GM18508 (cell line): Measurements from ENCODE around the gene HS3ST4.

Experiments used
- ATAC-seq: cut with Tn5 transposase; IDR thresholded peaks from one replicate; pipeline ENCODE4 v1.9.1; 2021; ENCODE audit warnings: moderate number of reproducible peaks; ENCODE audit not compliant: insufficient read depth, unreplicated experiment

Gene HS3ST4

DNA sequence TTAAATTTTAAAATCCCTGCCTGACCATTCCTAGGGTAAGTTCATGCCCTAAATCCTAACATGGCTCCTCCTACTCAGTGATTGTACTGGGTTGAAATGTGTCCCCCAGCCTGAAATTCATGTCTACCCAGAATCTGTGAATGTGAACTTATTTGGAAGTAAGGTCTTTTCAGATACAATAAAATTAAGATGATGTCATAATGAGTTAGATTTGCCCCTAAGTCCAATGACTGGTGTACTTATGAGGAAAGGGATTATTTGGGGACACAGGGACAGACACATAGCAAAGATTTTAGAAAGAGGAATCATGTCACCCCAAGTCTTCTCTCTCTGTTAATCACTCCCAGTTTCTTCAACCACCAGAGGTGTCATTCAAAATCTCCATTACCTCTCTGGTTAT, 185.3 kb downstream of the HS3ST4 start:
- no peak for ATAC-seq

DNA sequence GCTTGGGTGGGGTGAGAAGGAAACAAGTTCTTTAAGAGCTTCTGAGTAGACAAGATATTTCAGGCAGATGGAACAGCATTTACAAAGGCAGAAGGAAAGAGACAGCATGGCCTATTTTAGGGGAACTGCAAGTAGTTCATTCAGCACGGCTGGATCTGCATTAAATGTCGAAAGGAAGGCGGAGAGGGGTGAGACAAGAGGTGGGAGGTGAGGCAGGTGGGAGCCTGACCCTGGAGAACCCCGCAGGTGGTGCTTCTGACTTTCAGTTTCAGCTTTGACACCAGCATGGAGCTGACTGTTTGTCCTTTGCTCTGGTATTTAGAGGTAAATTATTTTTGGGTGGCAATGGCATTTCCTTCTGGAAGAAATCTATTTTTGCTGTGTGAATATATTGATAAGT, 194.8 kb downstream of the HS3ST4 start:
- no peak for ATAC-seq

DNA sequence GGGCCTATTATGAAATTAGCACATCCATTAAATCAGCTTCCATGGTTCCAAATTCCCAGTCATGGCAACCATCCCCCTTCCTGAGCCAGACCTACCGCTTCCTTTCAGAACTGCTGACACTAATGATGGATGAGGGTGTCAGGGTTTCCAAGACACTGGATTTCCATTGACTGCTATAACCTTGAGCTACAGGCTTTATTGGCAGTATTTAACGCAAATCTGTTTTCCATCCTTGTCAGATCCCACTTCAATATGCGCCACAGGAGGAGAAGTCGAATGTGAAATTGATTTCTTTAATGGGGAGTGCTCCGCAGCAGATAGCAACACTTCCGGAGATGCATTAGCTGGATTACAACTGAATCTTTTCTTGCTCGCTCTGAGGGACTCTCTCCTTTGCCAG, 197.1 kb downstream of the HS3ST4 start:
- ATAC-seq = no peak

DNA sequence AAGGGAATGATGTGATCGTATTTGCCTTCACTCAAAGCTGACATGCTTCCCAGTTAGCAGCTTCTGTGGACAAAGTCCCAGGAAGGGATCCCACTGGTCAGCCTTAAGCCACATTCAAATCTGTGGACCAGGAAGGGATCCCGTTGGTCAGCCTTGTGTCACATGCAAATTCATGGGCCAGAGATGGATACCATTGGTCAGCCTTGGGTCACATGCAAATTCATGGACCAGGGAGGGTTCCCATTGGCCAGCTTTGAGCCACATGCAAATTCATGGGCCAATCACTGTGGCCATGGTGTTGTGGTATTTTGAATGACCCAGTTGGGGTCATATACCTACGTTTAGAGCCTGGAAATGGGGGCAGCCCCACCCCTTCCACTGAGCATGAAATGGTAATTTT, 201.6 kb downstream of the HS3ST4 start:
- ATAC-seq = no peak

DNA sequence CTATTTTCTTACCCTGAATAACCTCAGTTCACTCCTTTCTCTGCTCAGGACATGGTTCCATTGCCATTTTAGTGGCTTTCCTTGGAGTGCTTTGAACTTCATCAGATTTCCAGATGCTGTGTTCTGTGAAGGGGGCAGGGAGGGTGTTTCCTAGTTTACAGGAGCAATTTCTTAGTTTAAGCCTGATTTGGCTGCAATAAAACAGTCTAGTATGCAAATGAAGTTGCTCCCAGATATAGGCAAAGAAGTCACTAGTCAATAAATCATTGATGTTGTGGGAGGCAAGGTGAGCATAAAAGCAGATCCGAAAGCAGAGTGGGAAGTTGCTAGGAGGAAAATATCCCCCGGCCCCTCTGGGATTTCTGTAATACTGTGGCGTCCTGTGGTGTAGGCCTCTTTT, 202.3 kb downstream of the HS3ST4 start:
- no peak for ATAC-seq

DNA sequence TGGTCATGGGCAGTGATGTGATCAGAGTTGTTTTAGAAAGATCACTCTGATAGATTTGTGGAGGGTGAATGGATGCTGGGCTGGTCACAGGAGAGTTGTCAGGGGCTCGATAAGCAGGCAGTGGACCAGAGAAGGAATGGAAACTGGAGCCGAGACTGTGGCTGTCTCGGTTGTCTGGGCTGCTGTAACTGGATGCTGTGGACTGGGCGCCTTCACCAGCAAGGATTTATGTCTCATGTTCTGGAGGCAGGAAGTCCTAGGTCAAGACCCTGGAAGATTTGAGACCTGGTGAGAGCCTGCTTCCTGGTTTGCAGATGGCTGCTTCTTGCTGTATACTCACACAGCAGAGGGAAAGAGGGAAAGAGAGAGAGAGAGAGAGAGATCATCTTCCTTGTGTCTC, 203.6 kb downstream of the HS3ST4 start:
- ATAC-seq = no peak

DNA sequence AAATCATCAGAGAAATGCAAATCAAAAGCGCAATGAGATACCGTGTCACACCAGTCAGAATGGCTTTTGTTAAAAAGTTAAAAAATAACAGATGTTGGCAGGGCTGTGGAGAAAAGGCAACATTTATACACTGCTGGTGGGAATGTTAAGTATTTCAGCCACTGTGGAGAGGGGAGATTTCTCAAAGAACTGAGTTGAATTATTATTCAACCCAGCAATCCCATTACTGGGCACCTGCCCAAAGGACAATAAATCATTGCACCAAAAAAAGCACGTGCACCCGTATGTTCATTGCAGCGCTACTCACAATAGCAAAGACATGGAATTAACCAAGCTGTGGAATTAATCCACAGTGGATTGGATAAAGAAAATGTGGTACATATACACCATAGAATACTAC, 204.7 kb downstream of the HS3ST4 start:
- ATAC-seq = no peak

DNA sequence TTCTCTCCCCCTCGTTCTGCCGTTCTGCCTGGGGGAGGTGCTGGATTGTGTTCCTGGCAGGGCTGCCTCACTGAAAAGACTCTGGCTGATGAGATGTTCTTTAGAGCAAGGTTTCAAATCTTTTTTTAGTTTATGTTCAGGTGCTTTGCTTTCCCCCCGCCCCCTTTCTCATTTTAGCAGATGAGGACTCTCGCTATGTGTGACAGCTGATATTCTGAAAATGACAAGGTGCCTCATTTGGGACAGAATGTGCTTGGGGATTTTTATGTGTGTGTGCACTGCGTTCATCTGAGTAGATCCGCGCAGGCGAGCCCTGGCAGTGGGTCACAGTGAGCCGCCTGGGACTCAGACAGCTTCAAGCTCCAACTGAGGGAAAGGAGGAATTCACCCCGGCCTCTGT, 205.9 kb downstream of the HS3ST4 start:
- no peak for ATAC-seq

DNA sequence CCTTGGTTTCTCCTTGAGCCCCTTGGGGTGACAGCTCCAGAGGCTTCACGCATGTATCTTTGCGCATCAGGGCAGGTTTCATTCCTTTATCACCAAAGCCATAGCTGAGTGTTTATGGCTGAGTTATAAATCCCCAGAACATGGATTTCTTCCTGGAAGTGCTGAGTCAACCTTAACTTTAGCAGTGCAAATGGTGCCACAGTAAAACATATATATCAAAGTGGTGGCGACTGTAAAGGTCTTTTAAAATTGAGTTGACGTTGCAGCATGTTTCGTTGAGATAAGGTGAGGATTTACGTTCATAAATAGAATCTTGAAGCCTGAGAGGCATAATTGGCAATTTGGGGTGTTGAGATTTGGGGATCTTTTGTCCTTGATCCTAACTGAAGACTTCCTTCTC, 214.1 kb downstream of the HS3ST4 start:
- ATAC-seq = no peak

DNA sequence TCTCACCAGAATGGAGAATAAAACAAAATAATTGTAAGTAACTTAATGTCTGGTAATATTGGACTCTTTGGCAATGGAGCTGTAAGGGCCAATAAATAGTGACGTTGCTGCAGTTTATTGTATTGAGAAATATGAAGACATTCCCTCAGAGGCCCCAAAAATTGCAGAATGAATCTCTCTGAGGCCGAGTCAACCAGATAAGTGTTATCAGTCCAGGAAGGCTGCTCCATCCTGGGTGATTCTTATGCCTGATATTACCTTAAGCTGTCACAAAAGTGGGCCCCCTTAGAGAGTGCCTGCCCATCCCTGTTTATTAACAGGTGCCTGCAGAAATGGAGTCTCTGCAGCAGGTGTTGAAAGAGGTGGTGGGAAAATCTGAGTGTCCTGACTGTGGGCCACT, 219.2 kb downstream of the HS3ST4 start:
- no peak for ATAC-seq

DNA sequence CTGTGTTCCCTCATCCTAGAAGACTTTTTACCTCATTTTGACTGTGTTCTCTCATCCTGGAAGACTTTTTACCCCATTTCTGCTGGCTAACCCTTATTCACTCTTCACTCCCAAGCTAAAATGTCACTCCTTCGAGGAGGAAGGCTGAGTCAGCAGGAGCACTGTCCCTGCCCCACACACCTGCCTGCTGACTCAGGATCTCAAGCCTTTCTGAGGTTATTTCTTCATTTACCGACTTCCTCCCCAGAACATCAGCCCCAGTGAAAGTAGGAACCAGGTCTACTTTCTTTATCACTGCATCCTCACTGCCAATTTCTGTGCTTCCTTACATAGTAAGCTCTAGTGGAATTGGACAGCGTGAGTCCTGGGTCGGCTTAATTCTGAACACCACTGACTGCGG, 220.6 kb downstream of the HS3ST4 start:
- no peak for ATAC-seq

DNA sequence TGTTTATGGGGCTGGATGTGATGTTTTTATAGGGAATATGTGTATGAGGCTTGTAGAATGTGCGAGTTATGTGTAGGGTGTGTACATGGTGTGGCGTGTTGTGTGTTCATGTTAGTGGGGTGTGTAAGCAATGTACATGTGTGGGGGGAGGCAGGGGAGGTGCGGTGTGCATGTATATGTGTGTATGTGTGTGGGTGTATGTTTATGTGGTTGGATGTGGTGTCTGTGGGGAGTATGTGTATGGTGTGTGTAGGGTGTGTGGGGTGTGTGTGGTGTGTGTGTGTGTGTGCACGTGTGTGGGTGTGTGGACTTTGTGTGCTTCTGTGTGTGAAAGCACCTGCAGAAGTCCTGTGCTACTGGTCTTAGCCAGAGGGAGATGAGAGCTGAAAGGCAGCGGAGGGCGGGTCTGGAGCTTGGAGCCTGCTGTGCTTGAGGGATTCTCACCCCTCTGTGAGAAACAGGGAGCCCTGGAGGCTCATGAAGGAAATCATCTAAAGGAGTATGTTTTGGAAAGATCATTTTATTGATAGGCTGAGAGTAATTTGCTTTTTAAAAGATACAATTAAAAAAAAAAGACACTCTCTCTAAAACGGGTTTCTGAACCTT, 222.7 kb downstream of the HS3ST4 start:
- no peak for ATAC-seq

DNA sequence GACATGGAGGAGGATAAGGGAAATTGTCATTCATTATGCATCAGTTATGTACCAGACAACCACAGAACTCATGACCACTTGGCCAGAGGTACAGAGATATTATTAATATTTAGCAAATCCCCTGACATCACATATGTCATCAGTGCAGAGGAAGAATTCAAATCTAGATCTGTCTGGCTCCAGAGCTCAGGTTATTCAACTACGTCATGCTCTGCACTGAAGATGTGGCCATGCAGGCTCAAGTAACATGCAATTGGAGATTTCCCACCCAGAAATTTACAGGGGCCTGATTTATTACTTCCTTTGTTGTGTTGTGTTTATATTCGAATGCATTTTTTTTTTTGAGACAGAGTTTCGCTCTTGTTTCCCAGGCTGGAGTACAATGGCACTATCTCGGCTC, 224.3 kb downstream of the HS3ST4 start:
- no peak for ATAC-seq

DNA sequence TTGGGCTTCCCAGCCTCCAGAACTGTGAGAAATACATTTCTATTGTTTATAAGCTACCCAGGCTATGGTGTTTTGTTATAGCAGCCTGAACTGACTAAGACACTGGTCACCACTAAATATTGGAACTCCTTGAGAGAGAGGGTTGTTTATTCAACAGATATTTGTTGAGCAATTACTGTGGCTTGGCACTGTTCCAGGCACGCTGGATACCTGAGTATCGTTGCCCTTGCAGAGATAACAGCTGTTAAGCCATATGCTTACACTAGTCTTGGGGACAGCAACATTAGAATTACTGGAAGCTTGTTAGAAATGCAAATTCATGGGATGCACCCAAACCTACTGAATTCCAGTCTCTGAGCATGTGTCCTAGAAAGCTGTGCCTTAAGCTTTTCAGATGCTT, 230.7 kb downstream of the HS3ST4 start:
- ATAC-seq = no peak

DNA sequence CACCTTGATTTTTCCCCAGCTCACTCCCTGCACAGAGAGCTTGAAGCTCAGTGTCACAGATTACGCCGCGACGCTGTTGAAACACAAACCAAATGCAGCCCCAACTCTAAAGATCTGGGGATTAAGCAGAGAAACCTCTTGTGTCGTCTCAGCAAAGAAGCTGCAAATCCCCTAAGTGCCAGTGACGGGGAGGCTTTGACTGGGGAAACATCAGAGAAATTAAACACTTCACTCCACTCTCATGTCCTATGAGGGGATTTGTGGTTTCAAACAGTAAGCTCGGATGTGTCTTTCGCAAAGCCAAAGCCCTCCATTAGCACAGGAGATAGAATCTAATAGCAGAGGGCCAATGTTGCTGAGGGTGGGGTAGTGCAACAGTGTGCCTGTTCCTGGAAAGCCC, 233.7 kb downstream of the HS3ST4 start:
- no peak for ATAC-seq

DNA sequence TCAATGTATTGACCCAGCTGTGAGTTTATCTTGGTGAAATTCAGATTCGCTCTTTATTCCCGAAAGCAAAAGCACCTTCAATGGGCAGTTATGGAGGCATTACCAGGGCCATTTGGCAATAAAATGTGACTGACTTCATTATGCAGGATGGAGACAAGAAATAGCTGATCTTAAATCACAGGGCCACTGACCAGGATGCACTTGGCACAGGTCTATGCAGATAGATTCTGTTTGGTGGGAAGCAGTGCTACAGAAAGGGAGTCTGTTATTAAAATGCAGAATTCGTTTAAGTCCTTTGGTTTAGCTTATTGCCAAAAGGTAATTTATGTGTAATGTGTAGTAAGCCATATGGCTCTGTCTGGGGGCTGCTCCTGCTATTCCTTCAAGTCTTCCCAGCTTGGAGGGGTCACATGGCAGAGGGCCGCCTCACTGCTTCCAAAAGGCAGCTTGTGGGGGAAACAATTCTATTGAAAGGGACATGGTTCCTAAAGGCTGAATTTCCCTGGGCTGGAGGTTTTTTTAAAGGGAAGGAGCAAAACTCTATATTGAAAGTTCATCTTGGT, 239.8 kb downstream of the HS3ST4 start:
- no peak for ATAC-seq

DNA sequence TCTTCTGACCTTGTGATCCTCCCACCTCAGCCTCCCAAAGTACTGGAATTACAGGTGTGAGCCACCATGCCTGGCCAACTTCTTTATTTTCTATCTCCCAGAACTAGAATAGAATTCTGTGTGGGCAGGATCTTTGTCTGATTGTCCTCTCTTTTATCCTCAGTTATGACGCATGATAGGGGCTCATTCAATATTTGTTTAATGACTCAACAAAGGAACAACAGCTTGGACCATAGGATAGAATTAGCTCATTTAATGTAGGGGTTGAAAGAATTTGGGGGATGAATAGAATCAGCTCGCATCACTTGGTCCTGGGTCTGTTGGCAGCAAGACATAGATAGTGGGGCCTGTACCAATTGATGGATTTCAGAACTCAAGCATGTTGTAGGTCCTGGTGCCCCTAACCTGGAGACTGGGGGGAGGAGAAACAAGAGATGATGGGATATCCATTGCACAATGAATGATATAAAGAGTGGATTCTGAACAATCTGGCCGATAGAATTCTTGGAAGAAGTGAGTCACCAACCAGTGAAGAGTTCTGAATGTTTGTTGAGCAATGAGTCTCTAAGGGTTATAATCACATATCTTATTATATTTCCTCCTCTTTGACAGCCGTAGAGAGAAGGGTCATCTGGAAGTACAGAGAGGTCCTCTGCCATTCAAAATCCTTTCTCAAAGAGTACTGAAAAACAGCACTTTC, 250.2 kb downstream of the HS3ST4 start:
- no peak for ATAC-seq

DNA sequence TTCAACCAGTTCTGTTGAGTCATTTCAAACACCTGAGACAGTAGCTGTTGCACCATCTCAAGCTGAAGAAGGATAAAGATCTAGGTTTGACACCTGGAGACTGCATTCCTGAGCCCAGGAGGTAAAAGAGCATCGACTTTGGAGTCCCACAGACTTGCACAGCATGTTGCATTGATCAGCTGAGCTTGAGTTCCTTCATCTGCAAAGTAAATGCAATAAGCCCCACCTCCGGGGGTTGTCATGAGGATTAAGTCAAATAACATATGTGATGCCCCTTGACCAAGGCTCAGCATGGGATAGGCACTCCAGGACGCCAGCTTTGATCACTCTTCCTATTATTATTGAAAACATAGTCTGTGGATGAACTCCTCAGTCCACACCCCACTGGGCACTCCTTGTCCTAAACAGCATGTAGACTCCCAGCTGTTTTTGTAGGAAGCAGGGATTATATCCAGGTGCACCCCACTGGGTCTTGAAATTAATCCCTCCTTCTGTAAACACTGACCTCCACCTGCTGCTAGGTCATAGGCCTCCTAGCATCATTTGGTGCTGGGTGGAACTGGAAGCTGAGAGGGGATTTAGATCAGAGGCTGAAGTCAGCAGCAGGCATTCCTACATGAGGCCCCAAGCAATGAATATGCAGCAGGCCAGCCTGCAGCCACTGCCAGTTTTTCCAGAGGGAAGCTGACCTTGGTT, 259.0 kb downstream of the HS3ST4 start:
- ATAC-seq = no peak

DNA sequence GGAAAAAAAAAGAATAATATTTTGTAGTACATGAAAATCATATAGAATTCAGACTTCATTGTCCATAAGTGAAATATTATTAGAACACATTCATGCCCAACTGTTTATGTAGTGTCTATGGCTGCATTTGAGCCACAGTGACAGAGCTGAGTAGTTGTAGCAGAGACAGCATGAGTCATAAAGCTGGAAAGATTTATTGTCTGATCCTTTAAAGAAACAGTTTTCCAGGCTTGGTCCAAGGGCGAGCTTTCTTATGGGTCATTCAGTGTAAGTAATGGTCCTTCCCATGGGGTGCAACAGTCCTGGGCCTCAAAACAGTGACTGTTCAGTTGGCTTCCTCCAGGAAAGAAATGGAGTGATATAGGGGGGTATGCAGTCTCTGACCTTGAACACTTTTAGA, 260.2 kb downstream of the HS3ST4 start:
- ATAC-seq = no peak

DNA sequence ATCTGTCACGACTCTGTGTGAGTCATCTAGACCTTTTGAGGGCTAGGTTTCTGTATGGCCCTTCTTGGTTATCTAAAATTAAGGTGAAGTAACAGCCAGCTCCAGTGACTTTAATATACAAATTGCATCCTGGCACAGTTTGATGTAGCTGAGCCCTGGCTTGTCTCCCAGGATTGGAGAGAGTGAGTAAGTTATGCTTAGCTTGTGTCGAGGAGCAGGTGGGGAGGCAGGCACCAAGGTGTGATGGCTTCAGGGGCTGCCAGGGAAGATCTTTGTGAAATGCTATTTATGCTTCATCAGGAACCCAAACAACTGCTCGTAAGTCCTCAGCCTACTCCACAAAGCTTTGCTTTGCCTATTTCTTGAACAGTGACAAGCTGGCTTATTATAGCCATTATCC, 261.2 kb downstream of the HS3ST4 start:
- no peak for ATAC-seq

DNA sequence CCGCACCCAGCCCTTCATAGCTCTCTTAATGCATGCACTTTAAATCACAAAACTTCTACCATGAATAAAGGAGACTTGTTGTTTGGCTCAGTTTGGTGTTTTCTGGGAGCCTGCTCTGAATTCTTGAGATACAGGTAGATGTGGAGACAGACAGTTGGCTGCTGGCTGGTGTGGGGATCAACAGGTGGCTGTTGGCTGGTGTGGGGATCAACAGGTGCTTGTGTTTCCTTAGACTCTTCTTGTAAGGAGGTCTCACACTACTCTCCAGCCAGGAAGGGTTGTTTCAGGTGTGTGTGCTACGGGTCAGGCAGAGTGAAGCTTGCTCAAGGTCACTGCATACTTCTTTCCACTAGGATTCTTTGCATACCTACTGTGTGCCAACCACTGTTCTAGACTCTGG, 265.9 kb downstream of the HS3ST4 start:
- ATAC-seq = no peak

DNA sequence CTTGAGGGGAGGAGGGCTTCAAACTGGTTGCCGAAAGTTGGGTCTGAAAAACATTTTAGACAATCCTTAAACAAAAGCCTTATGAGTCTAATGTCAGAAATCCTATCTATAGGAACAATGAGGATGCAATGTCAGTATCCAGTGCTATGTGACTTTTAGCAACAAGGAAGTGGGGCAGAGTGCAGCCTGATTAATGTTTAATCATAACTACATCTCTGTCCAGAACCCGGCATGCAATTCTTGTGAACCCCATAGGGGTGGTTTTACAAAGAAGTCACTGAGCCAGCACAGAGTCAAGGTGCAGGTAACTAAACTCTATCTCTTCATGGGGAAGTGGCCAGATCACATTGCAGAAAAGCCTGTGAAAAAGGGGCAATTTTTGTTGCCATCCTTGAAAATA, 267.5 kb downstream of the HS3ST4 start:
- ATAC-seq = no peak
